ENCODE results near the gene HOXB4.

The HOXB4 gene

GRCh38 chr17:48571826-48572417 is 6.2 kb downstream of the HOXB4 start:
- DNase-seq (ENCODE audit: low read depth) = no peak

DNA sequence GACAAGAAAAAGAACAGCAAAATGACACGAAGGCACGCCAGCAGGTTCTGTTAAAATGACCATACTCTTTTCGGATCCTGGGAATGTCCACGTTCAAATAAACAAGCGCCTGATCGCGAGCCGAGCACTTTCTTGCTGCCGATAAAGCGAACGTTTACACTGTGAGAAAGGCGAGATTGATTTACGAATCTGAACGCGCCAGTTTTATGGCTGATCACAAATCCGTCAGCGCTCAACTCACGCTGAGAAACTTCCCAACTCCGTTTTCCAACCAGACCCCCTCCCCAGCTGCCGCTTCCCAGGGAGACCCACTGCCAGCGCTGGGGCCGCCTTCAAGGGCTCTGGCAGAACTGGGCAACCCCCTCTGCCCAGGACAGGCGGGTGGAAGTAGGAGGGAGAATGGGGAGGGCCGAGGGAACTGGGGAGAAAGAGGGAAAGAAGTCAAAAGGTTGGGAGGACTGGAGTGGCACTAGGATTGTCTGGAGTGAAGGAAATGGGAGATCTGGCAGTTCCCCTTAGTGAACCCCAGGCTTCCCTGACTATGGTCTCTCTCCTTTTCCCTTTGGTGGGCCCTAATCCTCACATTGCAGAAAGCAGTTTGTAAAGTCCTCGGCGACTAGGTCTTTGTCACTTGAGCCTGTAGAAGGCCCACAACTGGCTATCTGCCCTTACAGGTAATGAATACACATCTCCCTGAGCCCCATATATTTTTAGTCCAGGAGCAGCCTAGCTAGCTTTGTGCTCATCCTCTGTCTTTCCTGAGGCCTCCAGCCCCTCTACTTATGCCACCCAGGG is 6.9 kb downstream of the HOXB4 start:
- no peak for DNase-seq (ENCODE audit: low read depth)

DNA sequence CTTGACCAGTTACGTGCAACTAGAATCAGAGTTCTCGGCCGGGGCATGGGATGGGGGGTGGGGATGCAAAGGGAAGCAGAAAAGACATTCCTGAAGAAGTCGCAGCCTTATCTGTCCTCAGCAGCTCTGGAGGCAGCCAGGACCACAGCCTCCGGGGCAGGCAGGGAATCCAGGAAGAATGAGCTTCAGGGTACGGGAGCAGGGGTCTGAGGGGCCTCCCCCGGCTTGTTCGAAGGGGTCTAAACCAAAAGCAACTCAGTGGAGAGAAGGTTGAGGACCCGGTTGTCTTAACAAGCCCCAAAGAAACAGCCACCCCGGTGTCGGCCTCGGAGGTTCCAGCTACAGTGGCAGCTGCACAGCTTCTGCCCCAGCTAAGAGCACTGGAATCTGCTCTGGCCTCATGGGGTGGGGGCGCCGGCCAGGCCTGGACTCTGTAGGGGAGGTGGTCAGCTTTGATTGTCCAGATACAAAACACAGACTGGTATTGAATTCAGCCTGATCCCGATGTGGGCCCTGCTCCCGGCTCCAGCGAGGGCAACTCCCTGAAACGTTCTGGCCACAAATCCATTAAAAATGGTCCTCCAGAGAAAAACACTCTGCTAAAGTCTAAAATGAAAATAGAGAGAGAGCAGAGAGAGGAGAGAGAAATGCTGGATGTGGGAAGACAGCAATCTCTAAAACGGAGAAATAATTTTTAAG is 7.7 kb downstream of the HOXB4 start:
- no peak for DNase-seq (ENCODE audit: low read depth)

DNA sequence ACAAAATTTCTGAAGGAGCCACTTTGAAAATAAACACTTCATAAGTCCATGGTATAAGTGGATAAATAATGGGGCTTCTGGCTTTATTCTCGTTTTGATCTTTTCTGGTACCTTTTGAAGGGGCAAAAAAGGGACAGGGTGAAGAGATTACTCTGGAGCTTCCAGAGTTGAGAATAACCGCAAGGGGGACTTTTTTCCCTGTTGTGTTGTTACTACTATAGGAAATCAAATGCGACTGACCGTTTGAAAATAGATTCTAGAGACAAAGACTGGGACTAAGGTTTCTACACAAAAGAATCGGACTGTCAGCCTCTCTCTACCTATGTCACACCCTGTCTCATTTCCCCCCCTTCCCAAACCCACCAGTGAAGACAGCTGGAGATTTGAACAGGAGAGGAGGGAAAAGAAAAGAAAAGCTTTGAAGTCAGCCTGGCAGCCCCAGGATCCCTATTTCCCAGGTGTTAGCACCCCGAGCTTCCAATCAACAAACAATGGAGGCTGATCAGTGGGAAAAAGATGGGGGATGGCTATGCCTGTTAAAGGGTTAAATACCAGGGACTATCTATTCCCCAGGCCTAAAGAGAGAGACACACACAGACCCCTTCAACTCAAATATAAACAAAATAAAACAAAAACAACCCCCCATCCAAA is 8.4 kb downstream of the HOXB4 start:
- DNase-seq (ENCODE audit: low read depth) = no peak

GRCh38 chr17:48569240-48569582 is 8.9 kb downstream of the HOXB4 start:
- DNase-seq (ENCODE audit: low read depth) = no peak

DNA sequence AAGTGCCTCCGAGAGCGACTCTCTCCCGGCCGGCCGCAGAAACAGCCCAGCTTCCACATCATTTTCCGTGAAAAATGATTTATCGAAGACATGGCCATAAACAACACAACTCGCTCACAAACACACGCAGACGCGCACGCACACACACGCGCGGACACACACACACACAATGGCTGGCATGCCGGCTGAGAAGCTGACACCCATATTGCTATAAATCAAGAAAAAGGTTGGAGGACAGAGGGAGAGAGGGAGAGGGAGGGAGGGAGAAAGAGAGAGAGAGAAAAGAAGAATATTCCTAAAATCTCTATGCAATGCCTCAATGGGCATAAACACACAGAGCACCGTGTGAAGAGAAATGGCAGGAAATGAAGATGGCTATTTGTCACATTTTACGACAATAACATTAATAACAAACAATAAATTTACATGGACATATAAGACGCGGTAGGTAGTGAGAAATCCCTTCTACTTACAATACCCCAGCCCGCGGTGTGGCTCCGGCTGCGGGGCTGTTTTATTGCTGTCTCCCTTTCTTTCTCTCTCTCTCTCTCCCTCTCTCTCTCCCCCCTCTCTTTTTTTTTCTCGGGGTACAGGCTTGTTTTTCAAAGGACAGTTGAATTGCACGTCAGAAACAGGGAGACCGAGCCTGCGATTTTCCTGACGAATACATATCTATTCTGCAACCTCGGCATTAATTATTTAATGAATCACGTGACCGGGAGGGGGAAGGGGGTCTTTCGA is 9.5 kb downstream of the HOXB4 start:
- no peak for DNase-seq (ENCODE audit: low read depth)

DNA sequence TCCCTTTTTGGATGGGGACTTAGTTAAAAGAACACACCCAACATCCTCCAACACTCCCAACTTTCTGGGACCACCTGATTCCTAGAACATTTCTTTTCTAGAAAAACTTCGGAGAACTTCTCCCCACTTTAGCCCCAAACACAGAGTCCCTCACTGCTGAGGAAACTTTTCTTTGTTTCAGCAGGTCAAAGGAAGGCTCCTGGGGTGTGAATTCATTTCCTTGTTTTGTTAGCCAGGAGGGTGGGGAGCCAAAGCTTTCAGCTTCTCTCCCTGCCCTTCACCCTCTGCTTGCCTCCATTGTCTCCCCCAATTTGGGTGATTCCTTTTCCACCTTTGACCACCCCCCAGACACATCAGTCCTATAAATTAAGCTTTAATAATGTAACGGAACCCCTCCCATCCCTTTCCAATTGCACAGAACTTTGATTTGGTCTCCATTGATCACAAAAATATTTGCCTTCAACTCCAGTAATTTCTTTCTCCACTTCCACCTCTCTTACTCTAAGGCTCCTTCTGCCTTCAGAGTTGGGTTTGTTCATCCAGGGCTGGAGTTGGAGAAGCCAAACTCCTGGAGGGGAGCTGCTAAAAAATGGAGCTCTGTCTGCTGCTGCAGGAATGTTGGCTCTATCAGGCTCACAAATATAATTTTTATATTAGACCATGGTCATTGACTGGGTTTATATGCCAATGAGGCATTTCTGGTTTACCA is 10.3 kb downstream of the HOXB4 start:
- no peak for DNase-seq (ENCODE audit: low read depth)

GRCh38 chr17:48567209-48567608 is 10.9 kb downstream of the HOXB4 start:
- no peak for DNase-seq (ENCODE audit: low read depth)

- no peak for DNase-seq (ENCODE audit: low read depth)
These were observed 11.4 kb downstream of the HOXB4 start for GRCh38 chr17:48566717-48567116.

DNA sequence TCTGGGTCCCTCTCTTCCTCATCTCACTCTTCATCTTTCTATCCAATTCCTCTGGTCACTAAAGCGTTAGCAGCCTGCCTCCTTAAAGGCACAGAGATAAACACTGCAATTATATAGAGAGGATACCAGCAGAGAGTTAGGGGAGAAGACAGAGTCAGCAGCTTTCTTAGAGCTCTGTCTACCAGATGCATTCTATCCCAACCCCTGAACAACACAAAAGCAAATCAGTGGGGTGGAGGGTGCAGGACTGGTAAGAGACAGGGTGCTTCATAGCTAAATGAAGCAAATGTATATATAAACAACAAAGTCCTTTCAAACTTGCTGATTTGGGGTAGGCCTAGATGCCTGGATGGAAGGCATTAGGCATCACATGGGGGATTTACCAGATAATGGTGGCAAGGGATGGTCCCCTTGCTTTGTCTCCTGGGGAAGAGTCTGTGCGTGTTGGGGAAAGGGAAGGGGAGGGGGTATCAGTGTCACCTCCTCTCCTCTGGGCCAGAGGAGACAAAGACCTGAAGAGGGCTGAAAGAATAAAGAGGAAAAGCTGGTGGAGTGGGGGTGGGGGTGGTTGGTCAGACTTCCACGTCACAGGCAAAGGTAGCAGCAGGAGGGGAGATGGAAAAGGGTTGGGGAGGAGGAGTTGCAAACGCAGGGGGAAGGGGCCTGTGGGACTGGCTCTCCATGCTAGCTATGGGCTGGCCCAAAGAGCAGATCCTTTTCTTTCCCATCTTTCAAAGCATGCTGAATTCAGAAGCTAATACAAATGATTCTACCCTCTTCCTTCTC is 12.0 kb downstream of the HOXB4 start:
- no peak for DNase-seq (ENCODE audit: low read depth)

- DNase-seq (ENCODE audit: low read depth) = no peak
These were observed 13.1 kb downstream of the HOXB4 start for GRCh38 chr17:48565022-48565554.

DNA sequence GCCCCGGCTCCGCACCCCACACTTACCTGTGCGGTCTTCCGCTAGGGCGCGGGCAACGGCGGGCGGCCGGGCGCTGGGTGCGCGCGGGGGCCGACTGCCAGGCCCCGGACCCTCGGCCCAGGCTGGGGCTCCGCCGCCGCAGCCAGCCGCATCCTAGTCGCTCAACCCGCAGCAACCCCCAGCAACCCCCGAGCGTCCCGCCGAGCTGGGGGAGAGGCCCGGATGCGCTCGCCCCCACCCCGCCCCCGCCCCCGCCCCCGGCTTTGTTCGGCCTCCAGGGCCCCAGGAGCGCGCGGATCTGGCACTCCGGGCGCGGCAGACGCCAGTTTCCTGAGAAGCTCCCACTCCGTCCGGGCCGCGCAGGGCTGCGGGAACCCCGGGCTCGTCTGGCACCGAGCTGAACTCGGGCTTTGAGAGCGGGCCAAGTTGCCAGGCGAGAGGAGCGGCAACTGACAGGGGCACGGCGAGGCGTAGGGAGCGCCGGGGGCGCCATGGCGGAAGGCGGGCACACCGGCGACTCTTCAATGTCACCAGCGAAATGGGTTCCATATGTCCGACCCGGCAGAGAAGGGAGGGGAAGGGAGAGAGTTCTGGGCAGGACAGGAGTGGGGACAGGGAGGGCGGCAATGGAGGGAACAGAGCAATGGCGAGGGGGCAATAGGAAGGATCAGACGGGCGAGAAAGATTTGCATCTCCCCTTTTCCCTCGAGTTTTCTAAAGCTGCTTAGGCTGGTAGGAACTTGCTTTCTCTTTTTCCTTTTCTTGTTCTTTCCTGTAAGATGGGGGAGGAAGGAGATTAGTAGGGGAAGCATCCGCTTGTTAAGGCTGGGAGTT is 13.7 kb downstream of the HOXB4 start:
- no peak for DNase-seq (ENCODE audit: low read depth)

DNA sequence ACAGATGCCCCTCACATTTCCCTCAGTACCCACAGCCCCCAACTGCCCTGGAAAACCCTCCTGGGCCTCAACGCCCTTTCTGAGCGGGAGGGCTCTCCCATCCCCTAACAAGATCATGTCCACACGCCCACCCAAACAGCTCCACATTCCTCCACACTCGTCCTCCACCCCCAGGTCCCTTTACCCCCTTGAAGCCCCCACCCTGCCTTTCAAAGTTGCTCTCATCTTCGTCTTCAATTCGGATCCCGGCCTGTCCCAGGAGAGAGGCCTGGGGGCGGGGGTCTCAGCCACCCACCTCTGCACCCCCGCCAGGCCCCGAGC is 14.3 kb downstream of the HOXB4 start:
- no peak for DNase-seq (ENCODE audit: low read depth)

DNA sequence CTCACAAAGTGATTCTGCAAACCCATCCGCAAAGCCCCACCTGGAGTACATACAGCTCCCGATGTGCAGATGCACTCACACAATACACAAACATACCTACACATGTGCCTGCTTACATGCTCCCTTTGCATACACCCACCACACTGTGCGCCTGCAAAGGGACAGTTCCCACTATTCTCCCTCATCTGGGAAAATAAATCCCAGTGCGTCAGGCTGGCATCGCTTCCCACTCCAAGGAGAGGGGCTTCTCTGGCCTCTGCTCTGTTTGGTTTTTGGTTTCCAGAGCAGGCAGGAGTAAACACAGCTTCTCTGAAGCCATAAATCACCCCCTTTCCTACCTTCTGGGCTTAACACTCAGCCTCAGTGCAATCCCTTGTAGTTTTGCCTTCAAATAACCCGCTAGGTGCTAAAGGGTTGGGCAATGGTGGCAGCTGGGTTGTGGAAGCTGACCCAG is 14.7 kb downstream of the HOXB4 start:
- DNase-seq (ENCODE audit: low read depth) = no peak

GRCh38 chr17:48562934-48563333 is 15.2 kb downstream of the HOXB4 start:
- DNase-seq (ENCODE audit: low read depth) = no peak

GRCh38 chr17:48561884-48562810 is 16.0 kb downstream of the HOXB4 start:
- no peak for DNase-seq (ENCODE audit: low read depth)

- DNase-seq (ENCODE audit: low read depth) = no peak
These were observed 18.0 kb downstream of the HOXB4 start for GRCh38 chr17:48559840-48560817.

Data from activated T-helper 1 cell treated with Interleukin-2 at 50 U/mL for 16 hours (primary cell).